PFSK-1 (cell line): ENCODE results near the gene PES1.

Experiments used
- FOXP2 ChIP-seq: optimal IDR thresholded peaks from 2 replicates; pipeline ENCODE3; 2011; ENCODE audit warnings: borderline replicate concordance, control low read depth, inconsistent platforms; ENCODE audit not compliant: insufficient read depth; ENCODE audit errors: extremely low read length, extremely low read depth
- POLR2AphosphoS5 ChIP-seq: IDR thresholded peaks from 2 replicates; pipeline ENCODE4 v1.6.1; 2012; ENCODE audit warnings: low read depth, mild to moderate bottlenecking, control low read depth, low read length, moderate library complexity
- SIN3A ChIP-seq: IDR thresholded peaks from 2 replicates; pipeline ENCODE4 v1.6.1; 2012; ENCODE audit warnings: mild to moderate bottlenecking, low read length, moderate library complexity, borderline replicate concordance; ENCODE audit not compliant: insufficient read depth
- TAF1 ChIP-seq: IDR thresholded peaks from 2 replicates; pipeline ENCODE4 v1.6.1; 2012; ENCODE audit warnings: low read length, control low read depth, borderline replicate concordance; ENCODE audit not compliant: insufficient read depth
- TF ChIP-seq, protein P1 (sequence below), 2 experiments: IDR thresholded peaks; 2 replicates each; pipeline versions ENCODE4 v1.6.1 to v1.8.0; 2011 to 2012; ENCODE audit warnings: low read depth in 2 of 2, low read length in 2 of 2, control low read depth in 1 of 2, inconsistent platforms in 1 of 2, mild to moderate bottlenecking in 1 of 2, moderate library complexity in 1 of 2; ENCODE audit not compliant: insufficient read depth in 1 of 2

PES1 gene

DNA sequence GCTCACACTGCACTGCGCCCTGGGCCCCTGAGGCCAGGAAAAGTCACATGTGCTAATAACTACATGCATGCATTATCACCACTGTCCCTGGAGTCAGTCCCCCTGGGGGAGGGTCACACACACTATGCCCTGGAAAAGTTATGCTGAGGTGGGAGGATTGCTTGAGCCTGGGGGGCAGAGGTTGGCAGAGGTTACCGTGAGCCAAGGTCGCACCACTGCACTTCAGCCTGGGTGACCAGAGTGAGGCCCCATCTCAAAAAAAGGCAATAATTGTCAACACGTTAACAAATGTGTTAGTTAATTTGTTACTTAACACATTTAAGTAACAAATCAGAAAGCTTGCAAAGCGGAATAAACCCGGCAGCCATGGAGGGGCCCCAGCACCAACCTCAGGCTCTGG lies 31.8 kb downstream of the PES1 start:
- TF ChIP-seq, protein P1, sequence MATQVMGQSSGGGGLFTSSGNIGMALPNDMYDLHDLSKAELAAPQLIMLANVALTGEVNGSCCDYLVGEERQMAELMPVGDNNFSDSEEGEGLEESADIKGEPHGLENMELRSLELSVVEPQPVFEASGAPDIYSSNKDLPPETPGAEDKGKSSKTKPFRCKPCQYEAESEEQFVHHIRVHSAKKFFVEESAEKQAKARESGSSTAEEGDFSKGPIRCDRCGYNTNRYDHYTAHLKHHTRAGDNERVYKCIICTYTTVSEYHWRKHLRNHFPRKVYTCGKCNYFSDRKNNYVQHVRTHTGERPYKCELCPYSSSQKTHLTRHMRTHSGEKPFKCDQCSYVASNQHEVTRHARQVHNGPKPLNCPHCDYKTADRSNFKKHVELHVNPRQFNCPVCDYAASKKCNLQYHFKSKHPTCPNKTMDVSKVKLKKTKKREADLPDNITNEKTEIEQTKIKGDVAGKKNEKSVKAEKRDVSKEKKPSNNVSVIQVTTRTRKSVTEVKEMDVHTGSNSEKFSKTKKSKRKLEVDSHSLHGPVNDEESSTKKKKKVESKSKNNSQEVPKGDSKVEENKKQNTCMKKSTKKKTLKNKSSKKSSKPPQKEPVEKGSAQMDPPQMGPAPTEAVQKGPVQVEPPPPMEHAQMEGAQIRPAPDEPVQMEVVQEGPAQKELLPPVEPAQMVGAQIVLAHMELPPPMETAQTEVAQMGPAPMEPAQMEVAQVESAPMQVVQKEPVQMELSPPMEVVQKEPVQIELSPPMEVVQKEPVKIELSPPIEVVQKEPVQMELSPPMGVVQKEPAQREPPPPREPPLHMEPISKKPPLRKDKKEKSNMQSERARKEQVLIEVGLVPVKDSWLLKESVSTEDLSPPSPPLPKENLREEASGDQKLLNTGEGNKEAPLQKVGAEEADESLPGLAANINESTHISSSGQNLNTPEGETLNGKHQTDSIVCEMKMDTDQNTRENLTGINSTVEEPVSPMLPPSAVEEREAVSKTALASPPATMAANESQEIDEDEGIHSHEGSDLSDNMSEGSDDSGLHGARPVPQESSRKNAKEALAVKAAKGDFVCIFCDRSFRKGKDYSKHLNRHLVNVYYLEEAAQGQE (IDR thresholded peaks at IDR 0.05; ENCODE audit: insufficient read depth in 1 of 2, low read depth in 2 of 2, low read length in 2 of 2) = no peak
- TF ChIP-seq POLR2AphosphoS5 (no peak), FOXP2 (no peak), TAF1 (no peak), SIN3A (no peak)

DNA sequence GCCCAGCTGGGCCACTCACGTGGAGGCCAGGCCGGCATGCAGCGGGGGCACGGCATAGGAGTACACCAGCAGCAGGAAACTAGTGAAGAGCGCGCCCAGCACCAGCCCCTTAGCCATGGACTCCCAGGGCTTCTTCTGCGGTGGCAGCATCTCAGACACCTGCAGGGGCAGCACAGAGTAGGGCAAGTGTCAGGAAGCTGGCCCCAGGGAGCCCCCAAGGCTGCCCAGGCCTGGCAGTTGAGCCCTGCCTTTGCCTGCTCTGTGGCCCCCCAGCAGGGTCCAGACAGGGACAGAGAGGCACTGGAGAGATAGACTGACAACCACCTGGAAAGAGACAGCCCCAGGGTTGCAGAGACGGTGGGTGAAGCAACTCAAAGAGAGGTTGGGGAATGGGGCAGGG lies 34.5 kb downstream of the PES1 start:
- TF ChIP-seq, protein P1 (IDR thresholded peaks at IDR 0.05; ENCODE audit: insufficient read depth in 1 of 2, low read depth in 2 of 2, low read length in 2 of 2) = no peak
- TF ChIP-seq POLR2AphosphoS5 (no peak), FOXP2 (no peak), SIN3A (no peak), TAF1 (no peak)

DNA sequence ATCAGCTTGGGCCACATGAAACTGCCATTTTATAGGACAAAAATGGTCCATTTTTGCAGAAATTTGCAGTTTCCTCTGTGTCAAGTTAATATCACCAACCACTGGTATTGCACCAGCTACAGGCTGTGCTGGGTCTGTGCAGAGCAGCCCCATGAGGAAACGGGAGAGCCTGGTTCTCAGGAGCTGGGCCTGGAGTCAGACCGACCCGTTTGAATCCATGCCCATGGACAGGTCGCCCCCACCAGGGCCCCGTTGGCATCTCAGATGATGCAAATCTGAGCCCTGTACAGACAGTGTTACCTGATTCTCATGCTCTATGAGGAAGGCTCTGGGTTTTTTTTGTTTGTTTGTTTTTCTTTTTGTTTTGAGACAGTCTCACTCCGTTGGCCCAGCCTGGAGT lies 35.3 kb downstream of the PES1 start:
- TF ChIP-seq TAF1 (no peak), SIN3A (no peak), POLR2AphosphoS5 (no peak), FOXP2 (no peak)
- TF ChIP-seq, protein P1 (IDR thresholded peaks at IDR 0.05; ENCODE audit: insufficient read depth in 1 of 2, low read depth in 2 of 2, low read length in 2 of 2) = no peak

DNA sequence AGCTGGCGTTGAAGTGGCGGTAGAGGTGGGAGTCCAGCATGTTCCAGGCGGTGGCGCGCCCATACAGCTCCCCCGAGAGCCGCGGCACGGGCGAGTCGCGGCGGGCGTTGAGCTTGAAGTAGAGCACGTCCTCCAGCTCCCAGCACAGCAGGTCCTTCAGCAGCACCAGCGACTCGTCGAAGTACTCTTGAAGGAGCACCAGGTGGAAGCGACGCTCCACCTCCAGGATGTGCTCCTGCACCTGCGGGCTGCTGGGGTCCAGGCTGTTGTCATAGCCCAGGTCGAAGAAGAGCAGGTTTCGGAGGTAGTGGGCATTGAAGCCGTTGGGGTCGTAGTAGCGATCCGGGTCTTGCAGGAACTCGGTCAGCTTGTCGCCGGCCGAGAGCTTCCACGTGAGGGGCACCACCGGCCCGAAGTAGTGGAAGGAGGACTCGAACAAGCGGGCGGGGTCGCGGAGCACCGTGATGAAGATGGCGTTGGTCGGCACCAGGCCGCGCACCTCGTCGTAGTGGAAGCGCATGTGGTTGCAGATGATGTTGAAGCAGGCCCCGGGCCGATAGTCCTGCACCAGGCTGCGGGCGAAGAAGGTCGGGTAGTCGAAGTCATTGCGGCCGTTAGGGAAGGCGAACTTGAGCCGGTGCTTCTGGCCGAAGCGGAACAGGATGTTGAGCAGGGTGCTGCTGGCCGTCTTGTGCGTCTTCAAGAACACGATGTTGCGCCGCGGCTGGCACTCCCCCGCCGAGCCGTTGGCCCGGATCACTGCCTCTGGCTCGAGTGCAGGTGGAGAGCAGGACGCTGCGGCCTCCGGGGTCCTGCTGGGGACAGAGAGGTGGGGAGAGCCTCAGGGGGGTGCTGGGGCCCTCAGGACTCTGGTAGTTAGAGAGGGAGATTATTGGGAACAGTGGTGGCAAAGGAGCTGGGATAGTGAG lies 36.2 kb downstream of the PES1 start:
- TF ChIP-seq FOXP2 (no peak), SIN3A (no peak), POLR2AphosphoS5 (no peak), TAF1 (no peak)
- TF ChIP-seq, protein P1 (IDR thresholded peaks at IDR 0.05; ENCODE audit: insufficient read depth in 1 of 2, low read depth in 2 of 2, low read length in 2 of 2) = no peak
